HepG2 (cell line): ENCODE results near the gene RAC3. TPM values are rescaled to one million over a fixed set of nuclear protein-coding genes. Genes with fewer than 3 reads are reported as not detected.

Experiments used
- AFF4 ChIP-seq: sonication (generic); formaldehyde crosslinking; IDR thresholded peaks from 2 replicates; pipeline ENCODE4 v1.4.0; 2020; ENCODE audit warnings: missing genetic modification reagents
- CHCHD3 ChIP-seq: sonication (generic); formaldehyde crosslinking; IDR thresholded peaks from 2 replicates; pipeline ENCODE4 v1.8.0; 2022; ENCODE audit warnings: mild to moderate bottlenecking, missing genetic modification reagents, moderate library complexity
- CSRNP1 ChIP-seq: sonication (generic); formaldehyde crosslinking; IDR thresholded peaks from 2 replicates; pipeline ENCODE4 v1.8.1; 2023; ENCODE audit warnings: mild to moderate bottlenecking, missing genetic modification reagents
- ELK4 ChIP-seq: sonication (generic); formaldehyde crosslinking; IDR thresholded peaks from 2 replicates; pipeline ENCODE4 v1.9.0; 2021; ENCODE audit warnings: missing genetic modification reagents, borderline replicate concordance
- GATA4 ChIP-seq: sonication (generic); IDR thresholded peaks from 2 replicates; pipeline ENCODE4 v1.6.1; 2016; ENCODE audit warnings: antibody characterized with exemption, low read depth, borderline replicate concordance
- KIAA2018 ChIP-seq: sonication (generic); formaldehyde crosslinking; IDR thresholded peaks from 2 replicates; pipeline ENCODE4 v1.5.0; 2020; ENCODE audit warnings: mild to moderate bottlenecking, missing genetic modification reagents, borderline replicate concordance
- PCBP1 ChIP-seq: fragments of 200-400 bp; formaldehyde crosslinking; IDR thresholded peaks from 2 replicates; pipeline ENCODE4 v1.6.1; 2017; ENCODE audit warnings: mild to moderate bottlenecking, low read depth, low read length, borderline replicate concordance
- PREB ChIP-seq: sonication (generic); formaldehyde crosslinking; IDR thresholded peaks from 2 replicates; pipeline ENCODE4 v1.4.0; 2020; ENCODE audit warnings: missing genetic modification reagents
- SPEN ChIP-seq: sonication (generic); formaldehyde crosslinking; IDR thresholded peaks from 2 replicates; pipeline ENCODE4 v1.5.1; 2020; ENCODE audit warnings: low read depth, mild to moderate bottlenecking, missing genetic modification reagents
- TOPORS ChIP-seq: sonication (generic); formaldehyde crosslinking; IDR thresholded peaks from 2 replicates; pipeline ENCODE4 v1.8.0; 2023; ENCODE audit warnings: mild to moderate bottlenecking, missing genetic modification reagents
- polyA plus RNA-seq, 8 experiments: library from polyadenylated mRNA; depleted of rRNA in 3 of 8; stranded (reverse) in 7 of 8; unstranded in 1 of 8; fragments of >200 nt; fragmentation: Illumina TruSeq in 4 of 8; extraction: Trizol in 4 of 8; gene quantifications; 2 replicates each; pipeline versions ENCODE4 v1.2.1 to v1.2.3, GENCODE V29; 2011 to 2016; ENCODE audit warnings: low read depth in 4 of 8, missing spikeins in 1 of 8, mixed read lengths in 1 of 8; ENCODE audit not compliant: insufficient read depth in 1 of 8
- total RNA-seq, 5 experiments: library from RNA; depleted of rRNA; stranded (reverse); fragments of >200 nt; fragmentation: Illumina TruSeq; extraction: Trizol; gene quantifications; 2 replicates each; pipeline ENCODE4 v1.2.3, GENCODE V29; 2016; ENCODE audit warnings: low read depth in 1 of 5

Gene RAC3
- total and polyA plus RNA-seq, 2 of the 13 experiments (the other 11 are each of a cell fraction or from before 2014, with no cell fraction given), result 10.5 to 21.3 TPM

- TF ChIP-seq AFF4 (CRISPR knock-in tag), result no peak
- TF ChIP-seq SPEN (CRISPR knock-in tag), result no peak
- no peak for TF ChIP-seq PCBP1
- TF ChIP-seq KIAA2018 (CRISPR knock-in tag), result no peak
- 0 out of 2 replicates have a peak, but pooled peaks have one; percentile 31 for TF ChIP-seq TOPORS (CRISPR knock-in tag)
- TF ChIP-seq ELK4, result no peak
- peak; percentile 29; the same call in 1 of the 2 replicates for TF ChIP-seq CSRNP1 (CRISPR knock-in tag)
- 0 out of 2 replicates have a peak, but pooled peaks have one; percentile 57 for TF ChIP-seq CHCHD3 (CRISPR knock-in tag)
- TF ChIP-seq PREB (CRISPR knock-in tag), result 0 out of 2 replicates have a peak, but pooled peaks have one; percentile 31
- TF ChIP-seq GATA4, result no peak
These were observed 24.7 kb downstream of the RAC3 start (continued) for GRCh38 chr17:82055965-82056728.
